HEK293 (cell line): ENCODE results near the gene ANTXR1.
A peak's percentile ranks its signal among the peaks of the same experiment; 100 is the strongest.

Experiments used
- CTCF ChIA-PET: fragments of 350-600 bp; formaldehyde crosslinking; extraction: SDS; loops from one replicate; lab custom pipeline; 2021; ENCODE audit warnings: antibody characterized with exemption; lab: Yijun Ruan, JAX
- POLR2A ChIA-PET: fragments of 300-600 bp; formaldehyde crosslinking; extraction: SDS; loops from one replicate; lab custom pipeline; 2020; ENCODE audit warnings: antibody characterized with exemption, inconsistent platforms; lab: Yijun Ruan, JAX
- H3K27ac ChIP-seq: fragments of 200-500 bp; sonication (Bioruptor generic); 2 replicates; pipeline ENCODE4 v1.5.1; 2014; ENCODE audit warnings: low read depth, low read length, control low read depth, inconsistent platforms; ENCODE audit errors: extremely low read depth
- H3K36me3 ChIP-seq, 2 experiments: fragments of 200-500 bp in 1 of 2; sonication (Bioruptor generic) in 1 of 2; 1 replicate in 1 of 2; 2 replicates in 1 of 2; pipeline ENCODE4 v1.5.1; 2014 to 2017; ENCODE audit warnings: inconsistent platforms in 2 of 2, low read length in 2 of 2; ENCODE audit not compliant: control insufficient read depth in 2 of 2, insufficient read depth in 1 of 2
- H3K4me1 ChIP-seq: fragments of 200-500 bp; sonication (Bioruptor generic); 2 replicates; pipeline ENCODE4 v1.5.1; 2014; ENCODE audit warnings: mild to moderate bottlenecking, low read length, inconsistent platforms; ENCODE audit not compliant: control insufficient read depth, insufficient read depth
- H3K4me3 ChIP-seq: 2 replicates; pipeline ENCODE4 v1.5.1; 2011; ENCODE audit warnings: low read depth, mild to moderate bottlenecking, control low read depth, low read length, moderate library complexity
- H3K9me3 ChIP-seq: fragments of 200-500 bp; sonication (Bioruptor generic); 2 replicates; pipeline ENCODE4 v1.5.1; 2014; ENCODE audit warnings: low read depth, low read length, inconsistent platforms; ENCODE audit not compliant: control insufficient read depth, insufficient read depth
- PRDM10 ChIP-seq: fragments of 450-650 bp; formaldehyde crosslinking; IDR thresholded peaks from 2 replicates; pipeline ENCODE4 v1.5.1; 2016; ENCODE audit warnings: missing biosample characterization, missing genetic modification characterization
- REPIN1 ChIP-seq: fragments of 450-650 bp; formaldehyde crosslinking; IDR thresholded peaks from 2 replicates; pipeline ENCODE4 v1.5.1; 2017; ENCODE audit warnings: missing biosample characterization, missing genetic modification characterization, low read depth
- SP2 ChIP-seq: fragments of 450-650 bp; formaldehyde crosslinking; IDR thresholded peaks from 2 replicates; pipeline ENCODE4 v1.5.1; 2016; ENCODE audit warnings: missing biosample characterization, missing genetic modification characterization
- TRIM28 ChIP-seq: IDR thresholded peaks from 2 replicates; pipeline ENCODE4 v1.6.1; 2011; ENCODE audit warnings: low read length, control low read depth, borderline replicate concordance
- YY1 ChIP-seq: fragments of 450-650 bp; formaldehyde crosslinking; IDR thresholded peaks from 2 replicates; pipeline ENCODE4 v1.5.1; 2018; ENCODE audit warnings: missing biosample characterization, missing genetic modification characterization
- ZBTB49 ChIP-seq: fragments of 450-650 bp; formaldehyde crosslinking; IDR thresholded peaks from 2 replicates; pipeline ENCODE4 v1.5.1; 2016; ENCODE audit warnings: missing biosample characterization, missing genetic modification characterization, low read depth
- ZBTB6 ChIP-seq: fragments of 450-650 bp; formaldehyde crosslinking; IDR thresholded peaks from 2 replicates; pipeline ENCODE4 v1.5.1; 2017; ENCODE audit warnings: missing biosample characterization, missing genetic modification characterization
- ZBTB8A ChIP-seq: fragments of 450-650 bp; formaldehyde crosslinking; IDR thresholded peaks from 2 replicates; pipeline ENCODE4 v1.5.1; 2016; ENCODE audit warnings: missing biosample characterization, missing genetic modification characterization
- ZEB2 ChIP-seq: fragments of 450-650 bp; formaldehyde crosslinking; IDR thresholded peaks from 2 replicates; pipeline ENCODE4 v1.5.1; 2016; ENCODE audit warnings: missing biosample characterization, missing genetic modification characterization
- ZNF140 ChIP-seq: fragments of 450-650 bp; formaldehyde crosslinking; IDR thresholded peaks from 2 replicates; pipeline ENCODE4 v1.5.1; 2016; ENCODE audit warnings: missing biosample characterization, missing genetic modification characterization
- ZNF24 ChIP-seq: fragments of 450-650 bp; formaldehyde crosslinking; IDR thresholded peaks from 2 replicates; pipeline ENCODE4 v1.5.1; 2016; ENCODE audit warnings: missing biosample characterization, missing genetic modification characterization
- ZNF416 ChIP-seq: fragments of 450-650 bp; formaldehyde crosslinking; IDR thresholded peaks from 2 replicates; pipeline ENCODE4 v1.5.1; 2016; ENCODE audit warnings: missing biosample characterization, missing genetic modification characterization
- ZNF513 ChIP-seq: fragments of 450-650 bp; IDR thresholded peaks from 2 replicates; pipeline ENCODE4 v1.5.1; 2018; ENCODE audit warnings: missing biosample characterization, missing genetic modification characterization
- ZNF529 ChIP-seq: fragments of 450-650 bp; formaldehyde crosslinking; IDR thresholded peaks from 2 replicates; pipeline ENCODE4 v1.5.1; 2017; ENCODE audit warnings: missing genetic modification characterization, missing biosample characterization; ENCODE audit not compliant: insufficient replicate concordance
- ZNF629 ChIP-seq: fragments of 450-650 bp; formaldehyde crosslinking; IDR thresholded peaks from 2 replicates; pipeline ENCODE4 v1.5.1; 2017; ENCODE audit warnings: missing biosample characterization, missing genetic modification characterization
- ZNF670 ChIP-seq: fragments of 450-650 bp; formaldehyde crosslinking; IDR thresholded peaks from 2 replicates; pipeline ENCODE4 v1.5.1; 2016; ENCODE audit warnings: missing biosample characterization, missing genetic modification characterization, low read depth
- ZSCAN30 ChIP-seq: fragments of 450-650 bp; IDR thresholded peaks from 2 replicates; pipeline ENCODE4 v1.5.1; 2018; ENCODE audit warnings: missing biosample characterization, mild to moderate bottlenecking, missing genetic modification characterization, moderate library complexity
- TF ChIP-seq, protein P1 (sequence below): fragments of 450-650 bp; IDR thresholded peaks from 2 replicates; pipeline ENCODE4 v1.5.1; 2018; ENCODE audit warnings: missing biosample characterization, mild to moderate bottlenecking, missing genetic modification characterization
- TF ChIP-seq, protein P2 (sequence below): fragments of 450-650 bp; formaldehyde crosslinking; IDR thresholded peaks from 2 replicates; pipeline ENCODE4 v1.5.1; 2016; ENCODE audit warnings: missing biosample characterization, missing genetic modification characterization

ANTXR1 gene

GRCh38 chr2:69010437-69011194, 2.4 kb upstream of the ANTXR1 start:
- Histone ChIP-seq H3K27ac (no peak overlapping the region), H3K4me3 (no peak overlapping the region), H3K4me1 (no peaks in the 10 kb centered on the region), H3K9me3 (no peaks in the 10 kb centered on the region), H3K36me3 (no peaks in the 10 kb centered on the region)
- ChIA-PET POLR2A (interaction anchor here (1.0 kb wide), 1 partner anchor 298 kb away, joined by 3 read pairs; no protein-coding TSS in a partner anchor), CTCF (interaction anchor here (0.6 to 3.1 kb wide), 5 partner anchors 8 to 297 kb away, joined by 3 to 25 read pairs (median 5); no protein-coding TSS in a partner anchor)
- no peak for TF ChIP-seq REPIN1 (tag by site-specific recombination)
- no peak for TF ChIP-seq ZSCAN30 (tag by site-specific recombination)
- TF ChIP-seq PRDM10 (tag by site-specific recombination): peak; percentile 63
- TF ChIP-seq TRIM28: no peak
- no peak for TF ChIP-seq ZEB2 (tag by site-specific recombination)
- TF ChIP-seq, all 188 proteins: peak for 1

GRCh38 chr2:69011611-69012157, 1.3 kb upstream of the ANTXR1 start:
- no peak for TF ChIP-seq ZNF416 (tag by site-specific recombination)
- no peak for TF ChIP-seq ZBTB8A (tag by site-specific recombination)
- TF ChIP-seq, protein P1, sequence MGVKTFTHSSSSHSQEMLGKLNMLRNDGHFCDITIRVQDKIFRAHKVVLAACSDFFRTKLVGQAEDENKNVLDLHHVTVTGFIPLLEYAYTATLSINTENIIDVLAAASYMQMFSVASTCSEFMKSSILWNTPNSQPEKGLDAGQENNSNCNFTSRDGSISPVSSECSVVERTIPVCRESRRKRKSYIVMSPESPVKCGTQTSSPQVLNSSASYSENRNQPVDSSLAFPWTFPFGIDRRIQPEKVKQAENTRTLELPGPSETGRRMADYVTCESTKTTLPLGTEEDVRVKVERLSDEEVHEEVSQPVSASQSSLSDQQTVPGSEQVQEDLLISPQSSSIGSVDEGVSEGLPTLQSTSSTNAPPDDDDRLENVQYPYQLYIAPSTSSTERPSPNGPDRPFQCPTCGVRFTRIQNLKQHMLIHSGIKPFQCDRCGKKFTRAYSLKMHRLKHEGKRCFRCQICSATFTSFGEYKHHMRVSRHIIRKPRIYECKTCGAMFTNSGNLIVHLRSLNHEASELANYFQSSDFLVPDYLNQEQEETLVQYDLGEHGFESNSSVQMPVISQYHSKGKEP (tag by site-specific recombination): no peak
- TF ChIP-seq YY1 (tag by site-specific recombination): no peak
- no peak for TF ChIP-seq ZNF529 (tag by site-specific recombination)
- TF ChIP-seq ZNF24 (tag by site-specific recombination): no peak
- TF ChIP-seq ZEB2 (tag by site-specific recombination): no peak
- TF ChIP-seq ZBTB6 (tag by site-specific recombination): no peak
- TF ChIP-seq, protein P2, sequence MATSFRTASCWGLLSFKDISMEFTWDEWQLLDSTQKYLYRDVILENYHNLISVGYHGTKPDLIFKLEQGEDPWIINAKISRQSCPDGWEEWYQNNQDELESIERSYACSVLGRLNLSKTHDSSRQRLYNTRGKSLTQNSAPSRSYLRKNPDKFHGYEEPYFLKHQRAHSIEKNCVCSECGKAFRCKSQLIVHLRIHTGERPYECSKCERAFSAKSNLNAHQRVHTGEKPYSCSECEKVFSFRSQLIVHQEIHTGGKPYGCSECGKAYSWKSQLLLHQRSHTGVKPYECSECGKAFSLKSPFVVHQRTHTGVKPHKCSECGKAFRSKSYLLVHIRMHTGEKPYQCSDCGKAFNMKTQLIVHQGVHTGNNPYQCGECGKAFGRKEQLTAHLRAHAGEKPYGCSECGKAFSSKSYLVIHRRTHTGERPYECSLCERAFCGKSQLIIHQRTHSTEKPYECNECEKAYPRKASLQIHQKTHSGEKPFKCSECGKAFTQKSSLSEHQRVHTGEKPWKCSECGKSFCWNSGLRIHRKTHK (tag by site-specific recombination): no peak
- TF ChIP-seq ZNF629 (tag by site-specific recombination): no peak
- TF ChIP-seq ZNF140 (tag by site-specific recombination): no peak
- no peak for TF ChIP-seq ZNF670
- no peak for TF ChIP-seq ZBTB49 (tag by site-specific recombination)
- TF ChIP-seq SP2 (tag by site-specific recombination): no peak
- no peak for TF ChIP-seq ZNF513 (tag by site-specific recombination)
- no peak overlapping the region for H3K27ac ChIP-seq
- H3K36me3 ChIP-seq: no peaks in the 10 kb centered on the region
- H3K9me3 ChIP-seq: no peaks in the 10 kb centered on the region
- H3K4me1 ChIP-seq: no peaks in the 10 kb centered on the region
- ChIA-PET CTCF (interaction anchor here (0.6 to 3.1 kb wide), 13 partner anchors 9 to 562 kb away, joined by 3 to 25 read pairs (median 5); no protein-coding TSS in a partner anchor), POLR2A (interaction anchor here (1.0 kb wide), 1 partner anchor 297 kb away, joined by 3 read pairs; no protein-coding TSS in a partner anchor)
- H3K4me3 ChIP-seq: no peak overlapping the region
